Endodermal cell (in vitro differentiated cells): ENCODE data around the gene OGFOD1. TPM values are rescaled to one million over a fixed set of nuclear protein-coding genes. Genes with fewer than 3 reads are reported as not detected.

Experiments used
- DNase-seq: peaks from one replicate; pipeline ENCODE4 v3.0.0-alpha.2; 2017
- H3K27ac ChIP-seq: 2 replicates; pipeline ENCODE4 v1.5.1; 2013; ENCODE audit warnings: mild to moderate bottlenecking, low read depth, low read length, moderate library complexity
- H3K27me3 ChIP-seq: 2 replicates; pipeline ENCODE4 v1.6.1; 2013; ENCODE audit warnings: mild to moderate bottlenecking, low read length, moderate library complexity; ENCODE audit not compliant: insufficient read depth, control insufficient read depth, poor library complexity, severe bottlenecking
- H3K36me3 ChIP-seq: 2 replicates; pipeline ENCODE4 v1.7.0; 2013; ENCODE audit warnings: mild to moderate bottlenecking, low read length, moderate library complexity; ENCODE audit not compliant: control insufficient read depth, insufficient read depth
- H3K4me1 ChIP-seq: one replicate; pipeline ENCODE4 v1.7.0; 2013; ENCODE audit warnings: low read length; ENCODE audit not compliant: control insufficient read depth, insufficient read depth
- H3K4me3 ChIP-seq: 2 replicates; pipeline ENCODE4 v1.5.1; 2013; ENCODE audit warnings: mild to moderate bottlenecking, low read length, moderate library complexity
- H3K9ac ChIP-seq: 2 replicates; pipeline ENCODE4 v1.6.1; 2013; ENCODE audit warnings: mild to moderate bottlenecking, low read length, moderate library complexity; ENCODE audit not compliant: poor library complexity, severe bottlenecking; ENCODE audit errors: extremely low read depth
- H3K9me3 ChIP-seq: 2 replicates; pipeline ENCODE4 v1.6.1; 2013; ENCODE audit warnings: mild to moderate bottlenecking, low read length, moderate library complexity; ENCODE audit not compliant: control insufficient read depth
- H3K27ac Mint-ChIP-seq: 2 replicates; pipeline ENCODE4 v1.8.0; 2020; ENCODE audit warnings: mixed read lengths
- H3K27me3 Mint-ChIP-seq: 2 replicates; pipeline ENCODE4 v1.8.0; 2021; ENCODE audit warnings: mild to moderate bottlenecking, mixed read lengths; ENCODE audit not compliant: insufficient read depth
- H3K36me3 Mint-ChIP-seq: 2 replicates; pipeline ENCODE4 v1.8.0; 2020; ENCODE audit warnings: low read depth, mixed read lengths
- H3K4me1 Mint-ChIP-seq: 2 replicates; pipeline ENCODE4 v1.8.0; 2020; ENCODE audit warnings: mixed read lengths
- H3K4me3 Mint-ChIP-seq: 2 replicates; pipeline ENCODE4 v1.8.0; 2020; ENCODE audit warnings: mild to moderate bottlenecking, moderate library complexity, mixed read lengths
- H3K9me3 Mint-ChIP-seq: 2 replicates; pipeline ENCODE4 v1.8.0; 2020; ENCODE audit warnings: mild to moderate bottlenecking, mixed read lengths
- WGBS, 2 experiments: methylation state at CpG; one replicate each; pipeline versions ENCODE4 v1.1.5 to v1.1.7; 2013; ENCODE audit warnings: missing lambda C conversion rate in 2 of 2, mixed read lengths in 1 of 2; ENCODE audit not compliant: insufficient coverage in 1 of 2, insufficient read length in 1 of 2; 5-methylcytosine and 5-hydroxymethylcytosine counted together
- total RNA-seq, 2 donors: library from RNA; stranded (reverse); fragmentation: NEBNext Ultra II Directional in 1 of 2; extraction: Animal tissue kit (Norgen Biotek cat#: 25700) in 1 of 2; gene quantifications; 2 replicates in 1 of 2; 3 replicates in 1 of 2; pipeline ENCODE4 v1.2.1, GENCODE V29; 2021
- TF ChIP-seq, protein P1 (sequence below): fragments of 200-600 bp; sonication (generic); conservative IDR thresholded peaks from 2 replicates; pipeline ENCODE4 v1.5.0; 2021; ENCODE audit warnings: antibody characterized with exemption, mild to moderate bottlenecking

Gene OGFOD1
- total RNA-seq, 2 donors from 2014 or later, result 54.3 to 55.1 TPM

DNA sequence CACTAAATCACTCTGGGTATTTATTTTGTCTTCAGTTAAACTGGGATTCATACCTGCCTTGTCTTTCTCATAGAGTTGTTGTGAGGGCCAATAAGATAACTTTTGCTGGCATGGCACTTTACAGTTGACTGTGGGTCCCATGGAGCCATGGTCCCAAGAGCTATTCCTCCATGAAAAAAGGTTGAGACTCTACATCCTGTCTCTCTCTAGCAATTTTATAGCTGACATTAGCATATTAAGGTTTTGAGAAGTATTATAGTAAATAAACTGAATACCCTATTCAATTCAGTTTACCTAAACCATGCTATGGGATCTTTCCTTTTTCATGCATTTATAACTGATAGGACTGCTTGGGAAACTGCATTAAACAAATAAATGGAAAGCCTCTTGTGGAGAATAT is 17.4 kb downstream of the OGFOD1 start:
- Mint-ChIP-seq H3K36me3 (peaks cover 80% of the 10 kb centered on the region), H3K27ac (no peak overlapping the region), H3K4me3 (no peak overlapping the region), H3K4me1 (no peaks in the 10 kb centered on the region), H3K9me3 (no peaks in the 10 kb centered on the region), H3K27me3 (no peaks in the 10 kb centered on the region)
- Histone ChIP-seq H3K9ac (no peak overlapping the region), H3K4me1 (no peaks in the 10 kb centered on the region), H3K27me3 (no peaks in the 10 kb centered on the region), H3K36me3 (peaks cover 89% of the 10 kb centered on the region), H3K27ac (no peak overlapping the region), H3K4me3 (no peak overlapping the region), H3K9me3 (no peaks in the 10 kb centered on the region)
- DNase-seq, result no peak
- TF ChIP-seq, protein P1, sequence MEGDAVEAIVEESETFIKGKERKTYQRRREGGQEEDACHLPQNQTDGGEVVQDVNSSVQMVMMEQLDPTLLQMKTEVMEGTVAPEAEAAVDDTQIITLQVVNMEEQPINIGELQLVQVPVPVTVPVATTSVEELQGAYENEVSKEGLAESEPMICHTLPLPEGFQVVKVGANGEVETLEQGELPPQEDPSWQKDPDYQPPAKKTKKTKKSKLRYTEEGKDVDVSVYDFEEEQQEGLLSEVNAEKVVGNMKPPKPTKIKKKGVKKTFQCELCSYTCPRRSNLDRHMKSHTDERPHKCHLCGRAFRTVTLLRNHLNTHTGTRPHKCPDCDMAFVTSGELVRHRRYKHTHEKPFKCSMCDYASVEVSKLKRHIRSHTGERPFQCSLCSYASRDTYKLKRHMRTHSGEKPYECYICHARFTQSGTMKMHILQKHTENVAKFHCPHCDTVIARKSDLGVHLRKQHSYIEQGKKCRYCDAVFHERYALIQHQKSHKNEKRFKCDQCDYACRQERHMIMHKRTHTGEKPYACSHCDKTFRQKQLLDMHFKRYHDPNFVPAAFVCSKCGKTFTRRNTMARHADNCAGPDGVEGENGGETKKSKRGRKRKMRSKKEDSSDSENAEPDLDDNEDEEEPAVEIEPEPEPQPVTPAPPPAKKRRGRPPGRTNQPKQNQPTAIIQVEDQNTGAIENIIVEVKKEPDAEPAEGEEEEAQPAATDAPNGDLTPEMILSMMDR, result no peak

GRCh38 chr16:56469748-56470147 is 18.4 kb downstream of the OGFOD1 start:
- no peak overlapping the region for H3K27ac ChIP-seq
- H3K9me3 ChIP-seq, result no peaks in the 10 kb centered on the region
- Mint-ChIP-seq H3K4me3 (no peak overlapping the region), H3K36me3 (peaks cover 75% of the 10 kb centered on the region), H3K9me3 (no peaks in the 10 kb centered on the region), H3K27ac (no peak overlapping the region), H3K4me1 (peaks cover 2% of the 10 kb centered on the region), H3K27me3 (no peaks in the 10 kb centered on the region)
- H3K27me3 ChIP-seq, result no peaks in the 10 kb centered on the region
- H3K9ac ChIP-seq, result no peak overlapping the region
- WGBS, 2 experiments, result 93 to 100% methylated on average over 2 to 7 of the region's 7 CpGs
- TF ChIP-seq, protein P1, result no peak
- peaks cover 87% of the 10 kb centered on the region for H3K36me3 ChIP-seq
- no peak for DNase-seq
- no peaks in the 10 kb centered on the region for H3K4me1 ChIP-seq
- H3K4me3 ChIP-seq, result no peak overlapping the region

- TF ChIP-seq, protein P1, result no peak
- peaks cover 88% of the 10 kb centered on the region for H3K36me3 ChIP-seq
- no peaks in the 10 kb centered on the region for H3K27me3 ChIP-seq
- Mint-ChIP-seq H3K4me3 (no peak overlapping the region), H3K27ac (no peak overlapping the region), H3K27me3 (no peaks in the 10 kb centered on the region), H3K36me3 (peaks cover 76% of the 10 kb centered on the region), H3K4me1 (peaks cover 7% of the 10 kb centered on the region), H3K9me3 (no peaks in the 10 kb centered on the region)
- 92 to 100% methylated on average over 2 to 3 of the region's 3 CpGs for WGBS, 2 experiments
- no peaks in the 10 kb centered on the region for H3K9me3 ChIP-seq
- no peaks in the 10 kb centered on the region for H3K4me1 ChIP-seq
- no peak overlapping the region for H3K27ac ChIP-seq
- H3K9ac ChIP-seq, result no peak overlapping the region
- H3K4me3 ChIP-seq, result no peak overlapping the region
- DNase-seq, result no peak
These were observed 18.9 kb downstream of the OGFOD1 start for GRCh38 chr16:56470232-56470631.
